ENCODE data around the gene MPEG1. TPM values are rescaled to one million over a fixed set of nuclear protein-coding genes. Genes with fewer than 3 reads are reported as not detected.

The MPEG1 gene
- total RNA-seq, 1 experiment from 2014 or later: not detected

- no TSS peak for BruUV-seq (replicated peaks)
- POLR2A ChIA-PET (ENCODE audit: unreplicated experiment): no interaction called here
- CTCF ChIA-PET: interaction anchor here (0.5 kb wide), 1 partner anchor 59 kb away, joined by 4 read pairs; no protein-coding TSS in a partner anchor
Observed at GRCh38 chr11:59249535-59249934, 36.8 kb upstream of the MPEG1 start.

GRCh38 chr11:59247531-59248227, 35.0 kb upstream of the MPEG1 start:
- Histone ChIP-seq H3K27ac (ENCODE audit: low read length) (no peak overlapping the region), H3K79me2 (ENCODE audit: low read length) (no peaks in the 10 kb centered on the region), H3K9me2 (replicated peaks; ENCODE audit: low read length) (no peaks in the 10 kb centered on the region), H3K9ac (ENCODE audit: low read length) (no peak overlapping the region), H3K4me3 (ENCODE audit: low read length) (no peak overlapping the region), H4K20me1 (ENCODE audit: low read length) (no peaks in the 10 kb centered on the region), H3F3A (ENCODE audit: low read length, unreplicated experiment) (no peaks in the 10 kb centered on the region), H3K36me3 (ENCODE audit: low read depth, low read length) (no peaks in the 10 kb centered on the region), H2AFZ (ENCODE audit: low read length) (no peak overlapping the region), H3K27me3 (ENCODE audit: low read length) (peaks cover 33% of the 10 kb centered on the region), H3K4me2 (ENCODE audit: low read length) (no peak overlapping the region), H3K4me1 (ENCODE audit: insufficient read depth, low read length) (peaks cover 14% of the 10 kb centered on the region), H3K9me3 (ENCODE audit: low read length) (no peaks in the 10 kb centered on the region)
- ATAC-seq (no peak), DNase-seq (peak; percentile 62)
- intact Hi-C loops (cut with micrococcal nuclease): no loop called here
- TF ChIP-seq EZH2 (IDR thresholded peaks at IDR 0.05; ENCODE audit: low read length, unreplicated experiment) (no peak), EZH2phosphoT487 (IDR thresholded peaks at IDR 0.05; ENCODE audit: borderline replicate concordance, low read length) (no peak)
- POLR2A ChIA-PET (ENCODE audit: unreplicated experiment): no interaction called here
- CTCF ChIA-PET: no interaction called here
- BruUV-seq (replicated peaks): no TSS peak

More at GRCh38 chr11:59249535-59249934, 36.8 kb upstream of the MPEG1 start:
- Histone ChIP-seq H3K79me2 (ENCODE audit: low read length) (no peaks in the 10 kb centered on the region), H3K4me1 (ENCODE audit: insufficient read depth, low read length) (peaks cover 6% of the 10 kb centered on the region), H3K4me3 (ENCODE audit: low read length) (no peak overlapping the region), H3K27ac (ENCODE audit: low read length) (no peak overlapping the region), H2AFZ (ENCODE audit: low read length) (no peak overlapping the region), H3K27me3 (ENCODE audit: low read length) (peaks cover 45% of the 10 kb centered on the region), H3K36me3 (ENCODE audit: low read depth, low read length) (no peaks in the 10 kb centered on the region), H3K9ac (ENCODE audit: low read length) (no peak overlapping the region), H4K20me1 (ENCODE audit: low read length) (no peaks in the 10 kb centered on the region), H3K9me3 (ENCODE audit: low read length) (no peaks in the 10 kb centered on the region), H3K9me2 (replicated peaks; ENCODE audit: low read length) (no peaks in the 10 kb centered on the region), H3F3A (ENCODE audit: low read length, unreplicated experiment) (no peaks in the 10 kb centered on the region), H3K4me2 (ENCODE audit: low read length) (no peak overlapping the region)
- intact Hi-C loops (cut with micrococcal nuclease): no loop called here
- TF ChIP-seq CTCF (conservative IDR thresholded peaks at IDR 0.05; ENCODE audit: low read depth, low read length): no peak
- no peak for TF ChIP-seq EZH2 (IDR thresholded peaks at IDR 0.05; ENCODE audit: low read length, unreplicated experiment)
- no peak for TF ChIP-seq EZH2phosphoT487 (IDR thresholded peaks at IDR 0.05; ENCODE audit: borderline replicate concordance, low read length)
- DNase-seq (no peak), ATAC-seq (no peak)

GRCh38 chr11:59243633-59244032, 30.9 kb upstream of the MPEG1 start:
- Histone ChIP-seq H3K27ac (ENCODE audit: low read length) (no peak overlapping the region), H3F3A (ENCODE audit: low read length, unreplicated experiment) (no peaks in the 10 kb centered on the region), H3K9me2 (replicated peaks; ENCODE audit: low read length) (no peaks in the 10 kb centered on the region), H3K4me2 (ENCODE audit: low read length) (no peak overlapping the region), H3K9ac (ENCODE audit: low read length) (no peak overlapping the region), H3K36me3 (ENCODE audit: low read depth, low read length) (peaks cover 8% of the 10 kb centered on the region; the same call in 1 of the 2 replicates), H2AFZ (ENCODE audit: low read length) (no peak overlapping the region), H3K79me2 (ENCODE audit: low read length) (no peaks in the 10 kb centered on the region), H3K4me3 (ENCODE audit: low read length) (no peak overlapping the region), H3K9me3 (ENCODE audit: low read length) (peaks cover 16% of the 10 kb centered on the region), H3K27me3 (ENCODE audit: low read length) (peaks cover 9% of the 10 kb centered on the region; the same call in 1 of the 2 replicates), H3K4me1 (ENCODE audit: insufficient read depth, low read length) (peaks cover 14% of the 10 kb centered on the region), H4K20me1 (ENCODE audit: low read length) (no peaks in the 10 kb centered on the region)
- ChIA-PET CTCF (no interaction called here), POLR2A (ENCODE audit: unreplicated experiment) (no interaction called here)
- intact Hi-C loops (cut with micrococcal nuclease): no loop called here
- BruUV-seq (replicated peaks): no TSS peak
- TF ChIP-seq EZH2phosphoT487 (IDR thresholded peaks at IDR 0.05; ENCODE audit: borderline replicate concordance, low read length) (no peak), EZH2 (IDR thresholded peaks at IDR 0.05; ENCODE audit: low read length, unreplicated experiment) (no peak), CTCF (conservative IDR thresholded peaks at IDR 0.05; ENCODE audit: low read depth, low read length) (no peak)
- peak; percentile 54 for DNase-seq
- no peak for ATAC-seq

Data from PC-3 (cell line).